GM21529 (cell line): ENCODE data around the gene VGLL2.
"Not testable (repeated sequence)": the region's sequence is repeated elsewhere in the genome, so short reads cannot be mapped to it uniquely, and the experiment has no call there.

ENCODE experiments used
- ATAC-seq: cut with Tn5 transposase; IDR thresholded peaks from one replicate; pipeline ENCODE4 v1.9.1; 2021; ENCODE audit not compliant: unreplicated experiment

The VGLL2 gene, protein sequence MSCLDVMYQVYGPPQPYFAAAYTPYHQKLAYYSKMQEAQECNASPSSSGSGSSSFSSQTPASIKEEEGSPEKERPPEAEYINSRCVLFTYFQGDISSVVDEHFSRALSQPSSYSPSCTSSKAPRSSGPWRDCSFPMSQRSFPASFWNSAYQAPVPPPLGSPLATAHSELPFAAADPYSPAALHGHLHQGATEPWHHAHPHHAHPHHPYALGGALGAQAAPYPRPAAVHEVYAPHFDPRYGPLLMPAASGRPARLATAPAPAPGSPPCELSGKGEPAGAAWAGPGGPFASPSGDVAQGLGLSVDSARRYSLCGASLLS

DNA sequence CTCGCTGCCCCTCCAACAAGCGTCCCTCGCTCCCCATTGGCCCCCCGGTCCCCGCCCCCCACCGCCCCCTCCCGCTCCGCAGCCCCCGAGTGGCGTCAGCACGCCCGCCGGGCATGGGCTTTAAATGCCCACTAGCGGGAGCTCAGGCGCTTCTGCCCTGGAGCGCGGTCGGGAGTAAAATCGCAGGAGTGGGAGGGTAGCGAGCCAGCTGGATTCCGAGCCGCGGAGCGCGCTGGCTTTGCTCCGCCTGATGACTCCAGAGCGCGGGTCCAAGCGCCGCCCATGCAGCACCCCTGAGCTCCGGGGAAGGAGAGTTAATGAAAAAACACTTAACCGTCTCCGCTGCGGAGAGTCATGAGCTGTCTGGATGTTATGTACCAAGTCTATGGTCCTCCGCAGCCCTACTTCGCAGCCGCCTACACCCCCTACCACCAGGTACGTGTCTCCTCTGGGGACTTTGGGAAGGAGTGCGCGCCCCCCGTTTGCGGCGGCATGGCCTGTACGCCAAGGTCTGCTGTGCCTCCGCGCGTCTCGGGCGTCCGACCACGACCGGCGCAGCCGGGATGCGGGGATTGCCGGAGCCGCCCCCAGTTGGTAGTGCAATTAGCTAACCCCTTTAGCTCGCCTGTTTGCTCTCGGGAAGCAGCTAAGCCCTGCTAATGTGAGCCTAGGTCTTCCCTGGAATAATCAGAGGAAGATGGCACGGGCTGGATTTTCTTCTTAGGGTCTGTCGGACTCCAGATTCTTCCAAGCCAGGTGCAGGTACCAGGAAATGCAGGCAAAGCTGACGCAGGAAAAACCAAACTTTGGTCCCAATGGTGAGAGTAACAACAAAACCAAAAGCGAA is at the start of gene VGLL2:
Gene VGLL2, plus strand, starts transcription at position 149 of the 847 bp plus-strand sequence. Its CDS starts 206 bp downstream, at position 355.
- peak; percentile 30 for ATAC-seq

DNA sequence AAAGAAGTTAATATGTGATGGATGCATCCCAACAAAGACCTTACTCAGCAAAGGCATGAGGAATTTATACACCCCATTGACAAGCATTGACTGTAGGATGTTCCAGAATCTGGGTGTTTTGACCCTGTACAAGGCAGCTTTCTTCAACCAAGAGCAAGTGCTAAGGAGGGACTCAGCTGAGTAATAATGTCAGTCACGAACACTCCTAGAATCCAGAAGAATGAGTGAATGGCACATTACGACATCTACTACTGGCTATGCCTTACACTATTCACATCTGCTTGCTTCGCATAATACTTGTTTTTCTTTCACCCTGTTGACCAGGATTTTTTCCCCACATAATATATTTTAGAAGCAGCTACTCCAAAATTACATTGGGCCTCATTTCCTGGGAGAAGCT is 42.5 kb upstream of the VGLL2 start:
- ATAC-seq = no peak

DNA sequence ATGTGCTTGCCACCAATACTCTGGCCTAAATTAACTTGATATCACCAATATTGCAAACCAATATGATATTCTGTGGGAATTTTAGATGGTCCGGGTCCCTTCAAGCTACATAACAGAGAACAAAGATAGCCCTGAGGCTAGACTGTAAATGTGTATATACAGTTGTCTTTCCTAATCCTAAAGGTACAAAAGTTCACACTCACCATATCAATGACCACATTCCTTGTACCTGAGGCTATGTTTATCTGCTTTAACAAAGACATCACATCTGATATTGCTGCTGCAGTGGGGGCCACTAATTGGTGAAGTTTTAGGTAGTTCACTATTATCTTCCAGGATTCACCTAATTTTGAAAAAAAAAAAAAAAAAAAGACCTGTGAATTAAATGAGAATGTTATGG is 38.6 kb upstream of the VGLL2 start:
- no peak for ATAC-seq

DNA sequence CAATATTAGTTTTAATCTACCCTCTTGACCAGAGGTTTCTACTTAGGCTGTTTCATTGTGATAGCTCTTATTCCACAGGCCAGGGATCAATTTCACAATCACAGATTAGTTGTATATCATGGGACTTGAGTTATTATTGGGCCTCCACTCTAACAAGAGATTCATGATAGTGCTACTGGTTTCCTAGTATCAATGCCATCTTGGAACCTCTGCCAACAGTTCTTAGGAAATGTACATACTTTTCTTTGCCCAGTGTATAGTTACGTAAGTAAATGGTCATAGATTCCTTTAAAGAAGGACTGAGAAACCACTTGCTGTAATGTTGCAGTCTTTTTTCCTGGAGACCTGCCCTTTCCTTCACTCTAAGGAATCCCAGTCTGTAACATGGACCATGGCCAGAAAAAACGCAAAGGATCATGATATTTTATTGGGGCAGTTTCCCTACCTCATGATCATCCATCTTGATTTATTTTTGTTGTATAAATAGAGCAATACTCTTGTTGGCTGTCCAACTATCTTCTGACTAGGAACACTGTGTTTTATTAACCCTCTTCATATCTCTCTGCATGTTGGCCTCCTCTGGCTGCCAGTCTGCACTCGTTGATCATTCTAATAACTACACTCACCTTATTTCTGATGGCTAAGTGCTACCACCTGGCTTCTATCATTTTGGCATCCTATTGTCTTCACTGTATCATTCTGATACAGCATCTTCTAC is 38.0 kb upstream of the VGLL2 start:
- no peak for ATAC-seq

DNA sequence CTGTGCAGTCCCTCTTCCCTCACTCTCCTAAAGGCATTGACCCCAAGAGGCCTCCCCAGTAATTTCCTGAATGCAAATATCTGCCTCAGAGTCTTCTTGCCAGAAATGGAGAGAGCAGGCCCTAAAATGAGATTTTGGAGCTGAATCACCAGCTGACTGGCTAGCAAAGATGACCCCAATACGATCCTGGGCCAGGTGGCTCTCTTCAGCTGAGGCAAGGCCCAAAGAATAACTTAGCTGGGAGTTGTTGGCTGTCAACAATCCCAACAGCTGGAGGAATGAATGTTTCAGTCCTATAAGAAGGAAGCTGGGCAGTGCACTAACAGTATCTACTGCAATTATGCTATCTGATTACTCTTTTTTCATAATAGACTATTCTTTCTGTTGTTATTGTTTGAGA is 37.2 kb upstream of the VGLL2 start:
- no peak for ATAC-seq

DNA sequence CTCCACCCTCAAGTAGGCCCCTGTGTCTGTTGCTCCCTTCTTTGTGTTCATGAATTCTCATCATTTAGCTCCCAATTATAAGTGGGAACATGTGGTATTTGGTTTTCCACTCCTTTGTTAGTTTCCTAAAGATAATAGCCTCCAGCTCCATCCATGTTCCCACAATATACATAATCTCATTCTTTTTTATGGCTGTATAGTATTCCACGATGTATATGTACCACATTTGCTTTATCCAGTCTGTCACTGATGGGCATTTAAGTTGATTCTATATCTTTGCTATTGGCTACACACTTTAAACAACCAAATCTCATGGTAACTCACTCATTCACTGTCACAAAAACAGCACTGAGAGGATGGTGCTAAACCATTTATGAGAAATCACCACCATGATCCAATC is 35.5 kb upstream of the VGLL2 start:
- no peak for ATAC-seq

DNA sequence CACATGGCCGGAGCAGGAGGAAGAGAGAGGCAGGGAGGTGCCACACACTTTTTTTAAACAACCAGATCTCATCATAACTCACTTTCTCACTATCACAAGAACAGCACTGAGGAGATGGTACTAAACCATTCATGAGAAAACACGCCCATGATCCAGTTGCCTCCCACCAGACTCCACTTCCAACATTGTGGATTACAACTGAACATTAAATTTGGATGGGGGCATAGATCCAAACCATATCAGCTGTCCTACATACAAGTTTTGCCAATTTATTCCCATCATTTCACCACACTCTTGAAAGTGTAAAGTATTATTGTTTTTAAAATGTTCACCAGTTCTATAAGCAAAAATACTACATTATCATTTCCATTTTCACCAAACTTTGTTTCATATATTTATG is 33.9 kb upstream of the VGLL2 start:
- no peak for ATAC-seq

DNA sequence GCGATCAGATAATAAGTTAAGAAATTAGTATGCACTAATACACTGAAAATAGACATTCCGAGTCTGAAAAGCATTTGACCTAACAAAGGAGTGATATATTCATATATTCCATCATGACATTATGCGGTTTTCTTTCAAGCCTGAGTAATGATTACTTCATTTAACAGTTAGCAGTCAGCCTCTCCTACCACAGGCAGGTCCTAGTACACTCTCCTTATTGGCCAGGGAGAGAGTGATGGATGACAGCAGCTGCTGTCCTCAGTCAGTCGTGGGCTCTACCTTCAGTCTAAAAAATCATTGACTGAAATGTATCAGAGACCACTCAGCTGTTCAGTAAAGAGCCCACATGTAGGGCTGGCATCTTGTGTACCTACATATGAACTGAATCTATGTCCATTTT is 33.2 kb upstream of the VGLL2 start:
- ATAC-seq = no peak

DNA sequence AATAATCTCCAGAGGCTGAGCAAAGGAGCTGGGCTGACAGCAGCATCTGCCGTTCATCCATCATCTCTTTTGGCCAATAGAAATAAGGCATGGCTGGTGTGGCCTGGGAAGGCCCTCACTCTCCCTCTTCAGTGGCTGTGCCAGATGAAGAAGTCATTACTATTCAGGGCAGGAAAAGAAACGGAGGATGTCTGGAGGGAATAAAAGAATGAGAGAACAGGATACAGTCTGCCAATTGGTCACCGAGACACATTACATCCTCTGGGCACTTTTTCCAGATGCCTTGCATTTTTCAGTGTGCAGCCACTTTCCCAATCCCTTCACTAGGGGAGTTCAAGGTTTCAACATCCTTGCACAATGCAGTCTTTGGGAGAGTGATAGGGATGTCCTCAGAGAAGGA is 32.2 kb upstream of the VGLL2 start:
- no peak for ATAC-seq

DNA sequence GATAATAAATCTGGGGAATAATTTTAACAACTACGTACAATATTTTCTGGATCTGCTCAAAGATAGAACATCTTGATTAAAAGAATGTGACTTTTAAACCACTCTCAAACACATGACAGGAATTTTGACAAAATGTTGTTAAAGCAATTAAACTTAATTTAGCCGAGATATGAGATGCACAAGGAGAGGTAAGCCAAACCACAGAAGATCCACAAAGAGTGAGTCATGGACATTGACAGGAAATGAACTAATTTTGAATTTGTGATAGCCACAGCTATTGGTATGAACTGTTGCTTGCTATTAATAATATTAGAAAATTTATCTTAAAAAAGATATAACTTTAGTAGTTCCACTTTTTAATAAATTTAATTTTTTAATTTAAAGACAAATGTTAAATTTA is 27.8 kb upstream of the VGLL2 start:
- no peak for ATAC-seq

DNA sequence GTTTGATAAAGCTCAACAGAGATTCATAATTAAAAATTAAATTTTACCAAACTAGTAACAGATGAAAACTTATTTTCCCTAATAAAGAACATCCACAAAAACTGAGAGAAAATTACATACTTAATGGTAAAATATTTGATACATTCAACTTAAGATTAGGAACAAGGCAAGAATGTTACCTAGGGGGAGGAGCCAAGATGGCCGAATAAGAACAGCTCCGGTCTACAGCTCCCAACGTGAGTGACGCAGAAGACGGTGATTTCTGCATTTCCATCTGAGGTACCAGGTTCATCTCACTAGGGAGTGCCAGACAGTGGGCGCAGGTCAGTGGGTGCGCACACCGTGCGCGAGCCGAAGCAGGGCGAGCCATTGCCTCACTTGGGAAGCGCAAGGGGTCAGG is 20.8 kb upstream of the VGLL2 start:
- not testable (repeated sequence) for ATAC-seq

DNA sequence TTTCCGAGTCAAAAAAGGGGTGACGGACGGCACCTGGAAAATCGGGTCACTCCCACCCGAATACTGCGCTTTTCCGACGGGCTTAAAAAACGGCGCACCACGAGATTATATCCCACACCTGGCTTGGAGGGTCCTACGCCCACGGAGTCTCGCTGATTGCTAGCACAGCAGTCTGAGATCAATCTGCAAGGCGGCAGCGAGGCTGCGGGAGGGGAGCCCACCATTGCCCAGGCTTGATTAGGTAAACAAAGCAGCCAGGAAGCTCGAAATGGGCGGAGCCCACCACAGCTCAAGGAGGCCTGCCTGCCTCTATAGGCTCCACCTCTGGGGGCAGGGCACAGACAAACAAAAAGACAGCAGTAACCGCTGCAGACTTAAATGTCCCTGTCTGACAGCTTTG is 20.4 kb upstream of the VGLL2 start:
- ATAC-seq = not testable (repeated sequence)

DNA sequence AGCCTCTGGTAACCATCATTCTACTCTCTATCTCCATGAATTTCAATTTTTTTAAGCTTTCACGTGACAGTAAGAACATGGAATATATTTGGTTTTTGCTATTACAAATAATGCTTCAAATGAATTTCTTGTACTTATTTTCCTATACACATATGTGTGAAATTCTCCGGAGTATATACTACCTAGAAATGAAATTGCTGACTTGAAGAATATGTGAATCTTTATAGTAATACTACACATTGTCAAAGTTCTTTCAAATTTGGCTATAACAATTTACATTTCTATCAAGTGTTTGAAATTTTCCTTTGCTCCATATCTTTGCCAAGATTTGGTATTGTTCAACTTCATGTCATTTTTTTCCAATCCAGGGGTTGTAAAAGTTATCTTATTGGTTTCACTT is 11.6 kb upstream of the VGLL2 start:
- ATAC-seq = no peak

DNA sequence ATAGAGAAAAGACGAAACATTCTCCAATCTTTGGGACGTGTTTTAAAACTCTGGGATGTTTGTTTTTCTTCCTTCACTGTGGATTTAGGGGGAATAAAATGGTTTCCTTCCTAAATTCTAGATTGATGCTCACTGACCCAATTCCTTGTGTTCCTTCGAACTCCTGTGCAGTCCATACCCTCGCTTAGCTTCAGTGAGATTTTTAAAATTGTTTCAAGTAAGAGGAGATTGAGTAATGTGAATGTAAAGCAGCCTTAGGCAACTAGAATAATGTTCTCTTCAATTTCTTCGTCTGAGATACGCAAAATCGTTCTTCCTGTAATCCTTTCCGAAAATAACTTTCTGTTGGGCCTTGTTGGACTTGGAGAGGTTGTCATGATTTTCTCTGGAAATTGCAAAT is 2.6 kb upstream of the VGLL2 start:
- no peak for ATAC-seq

DNA sequence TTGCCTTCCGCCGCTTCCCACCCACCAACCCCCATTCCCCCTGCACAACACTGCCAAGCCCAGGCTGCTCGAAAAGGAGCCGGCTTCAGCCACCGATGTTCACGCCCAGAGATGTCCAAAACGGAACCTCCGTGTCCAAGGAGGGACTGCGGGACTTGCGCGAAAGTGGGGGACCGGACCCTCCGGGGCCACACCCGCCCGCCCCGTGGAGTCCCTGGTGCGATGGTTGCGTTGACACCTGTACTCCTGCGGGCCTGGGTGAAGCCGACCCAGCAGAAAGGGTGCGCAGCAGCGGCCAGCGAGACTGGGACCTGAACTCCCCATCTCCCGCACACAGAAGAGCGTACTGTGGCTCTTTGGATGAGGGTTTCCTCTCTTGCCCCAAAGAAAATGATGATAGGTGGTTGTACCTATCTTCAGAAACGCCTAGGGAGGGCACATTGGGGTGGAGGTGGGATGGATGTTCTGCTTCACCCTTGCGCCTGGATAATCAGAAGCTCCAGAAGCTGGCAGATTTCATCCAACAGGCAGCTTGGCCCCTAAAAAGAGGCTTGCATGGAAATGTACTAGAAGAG is 1.9 kb upstream of the VGLL2 start:
- no peak for ATAC-seq

DNA sequence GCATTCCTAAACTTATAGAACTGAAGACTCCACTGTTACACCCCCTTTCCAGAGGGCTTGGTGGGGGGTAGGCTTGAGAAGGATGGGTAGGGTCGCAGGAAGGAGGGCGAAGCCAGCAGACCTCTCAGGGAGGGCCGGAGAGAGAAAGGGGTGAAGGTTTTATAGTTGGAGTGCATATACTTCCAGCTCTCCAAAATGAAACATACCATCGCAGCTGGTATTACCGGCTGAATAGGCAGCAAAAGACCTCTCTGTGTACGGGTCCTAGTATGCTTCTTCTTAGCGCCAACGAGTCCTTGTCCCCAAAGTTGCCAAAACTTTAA is 1.0 kb upstream of the VGLL2 start:
- ATAC-seq = no peak

DNA sequence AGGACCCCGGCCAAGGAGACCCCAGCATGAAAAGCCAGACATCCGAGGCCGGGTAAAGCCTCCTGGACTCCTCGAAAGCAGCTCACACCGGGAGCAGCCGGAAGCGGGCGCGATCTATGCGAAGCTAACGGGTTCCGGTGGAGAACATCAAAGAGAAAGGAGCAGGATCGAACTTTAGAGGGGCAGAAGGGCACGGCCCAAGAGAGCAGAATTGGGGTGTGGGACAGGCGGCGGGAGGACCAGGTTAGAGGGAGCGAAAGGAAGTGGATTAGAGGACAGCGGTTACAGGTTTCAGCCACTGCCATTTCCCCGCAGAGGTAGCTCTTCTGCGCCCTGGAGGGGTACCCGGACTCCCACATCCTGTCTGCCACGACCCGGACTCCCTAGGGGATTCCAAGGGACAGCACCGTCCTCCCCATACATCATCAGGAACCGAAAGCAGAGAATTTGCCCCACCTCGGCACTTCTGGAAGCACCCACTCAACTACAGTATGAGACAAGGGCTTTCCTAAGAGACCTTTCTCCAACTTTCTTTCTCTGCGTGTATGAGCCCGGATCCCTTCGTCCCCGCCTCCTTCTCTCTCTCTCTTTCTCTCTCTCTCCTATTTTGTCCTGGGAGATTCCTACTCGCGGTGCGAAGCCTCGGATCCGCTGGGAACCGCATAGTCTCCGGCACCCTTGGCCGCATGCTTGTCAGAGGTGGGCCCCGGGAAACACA is 507 bp upstream of the VGLL2 start:
- peak; percentile 58 for ATAC-seq

DNA sequence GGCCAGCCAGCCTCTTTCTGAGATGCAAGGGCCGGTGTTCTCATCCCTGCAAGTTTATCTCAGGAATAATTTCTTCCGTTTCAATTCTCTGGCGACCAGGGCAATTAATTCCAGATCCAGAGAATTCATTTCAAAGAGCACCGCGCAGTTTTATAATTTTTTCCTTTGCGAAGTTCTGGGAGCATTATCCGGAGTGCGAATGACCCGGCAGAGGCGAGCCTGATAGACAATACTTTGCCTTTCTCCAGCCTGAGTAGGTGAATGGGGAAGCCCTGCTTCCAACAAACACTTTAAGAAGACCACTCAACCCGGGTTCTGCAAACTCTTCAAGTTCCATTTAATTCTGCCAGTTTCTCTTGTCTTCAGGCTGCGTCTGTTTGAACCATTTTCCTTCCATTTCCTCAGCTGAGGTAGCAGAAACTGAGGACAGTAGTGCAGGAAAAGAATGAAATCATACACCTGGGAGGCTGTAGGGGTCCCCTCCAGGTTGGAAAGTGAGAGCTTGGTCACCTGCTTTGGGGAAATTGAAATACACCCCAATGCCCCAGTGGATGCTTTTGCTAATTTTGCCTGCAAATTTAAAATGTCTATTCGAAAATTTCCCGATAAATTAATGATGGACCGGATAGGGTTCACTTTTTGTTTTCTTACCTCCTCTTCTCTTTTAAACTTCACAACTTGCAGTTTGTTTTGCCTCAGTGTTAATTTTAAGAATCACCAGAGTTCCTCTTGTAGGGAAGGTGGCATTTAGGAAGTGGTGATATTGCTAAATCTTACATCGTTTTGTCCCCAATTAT is 1.1 kb downstream of the VGLL2 start:
- ATAC-seq = no peak

DNA sequence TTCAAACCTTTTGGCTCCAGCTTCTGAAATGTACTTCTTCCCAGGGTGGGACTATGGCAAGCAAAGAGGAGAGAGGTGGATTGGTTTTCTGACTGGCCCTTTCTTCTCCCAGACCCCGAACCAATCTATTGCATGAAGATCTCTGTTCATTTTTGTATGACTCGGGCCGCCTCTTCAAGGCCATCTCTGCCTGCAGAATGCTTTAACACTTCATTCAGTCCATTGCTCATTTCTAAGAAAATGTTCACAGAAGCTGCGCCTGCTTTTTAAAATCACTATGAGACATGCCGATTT is 1.6 kb downstream of the VGLL2 start:
- ATAC-seq = no peak

DNA sequence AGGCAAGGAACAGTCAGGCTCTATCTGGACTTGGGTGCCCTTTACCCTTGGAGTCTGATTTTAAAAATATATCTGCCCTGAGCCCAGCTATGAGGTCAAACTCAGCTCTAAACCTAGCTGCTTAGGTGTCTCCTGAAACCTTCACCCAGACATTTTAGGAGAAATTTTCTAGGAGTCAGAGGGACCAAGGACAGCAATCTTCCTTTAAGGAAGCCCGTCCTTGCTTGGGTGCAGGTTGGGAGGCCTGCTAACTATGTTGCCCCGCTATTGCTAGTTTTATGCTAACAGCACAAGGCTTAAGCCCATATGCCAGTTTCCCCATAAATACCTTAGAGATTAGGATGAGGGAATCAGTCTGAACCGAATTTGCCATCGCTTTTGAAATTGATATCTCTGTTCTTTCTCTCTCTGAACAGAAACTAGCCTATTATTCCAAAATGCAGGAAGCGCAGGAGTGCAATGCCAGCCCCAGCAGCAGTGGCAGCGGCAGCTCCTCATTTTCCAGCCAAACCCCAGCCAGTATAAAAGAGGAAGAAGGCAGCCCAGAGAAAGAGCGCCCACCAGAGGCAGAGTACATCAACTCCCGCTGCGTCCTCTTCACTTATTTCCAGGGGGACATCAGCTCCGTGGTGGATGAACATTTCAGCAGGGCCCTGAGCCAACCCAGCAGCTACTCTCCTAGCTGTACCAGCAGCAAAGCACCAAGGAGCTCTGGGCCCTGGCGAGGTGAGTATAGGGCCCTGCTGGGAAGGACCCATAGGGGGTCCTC is 2.6 kb downstream of the VGLL2 start:
- ATAC-seq = no peak
